ENCODE measurements around the gene PRM1.
"Not testable (repeated sequence)": the region's sequence is repeated elsewhere in the genome, so short reads cannot be mapped to it uniquely, and the experiment has no call there.

Gene PRM1

GRCh38 chr16:11313493-11314308, 32.6 kb upstream of the PRM1 start:
- no peak for DNase-seq

- peak; percentile 30 for DNase-seq
These were observed 31.8 kb upstream of the PRM1 start for GRCh38 chr16:11312718-11313492.

- peak; percentile 69 for DNase-seq
These were observed 29.9 kb upstream of the PRM1 start for GRCh38 chr16:11310997-11311561.

GRCh38 chr16:11310634-11310977, 29.5 kb upstream of the PRM1 start:
- no peak for DNase-seq

- DNase-seq: no peak
These were observed 28.9 kb upstream of the PRM1 start for GRCh38 chr16:11309895-11310633.

- peak; percentile 18 for DNase-seq
These were observed 27.6 kb upstream of the PRM1 start for GRCh38 chr16:11308493-11309283.

- DNase-seq: no peak
These were observed 26.7 kb upstream of the PRM1 start for GRCh38 chr16:11307639-11308492.

GRCh38 chr16:11306997-11307638, 26.0 kb upstream of the PRM1 start:
- peak; percentile 24 for DNase-seq

- DNase-seq: no peak
These were observed 25.3 kb upstream of the PRM1 start for GRCh38 chr16:11306381-11306780.

- DNase-seq: peak; percentile 58
These were observed 22.4 kb upstream of the PRM1 start for GRCh38 chr16:11303405-11304138.

GRCh38 chr16:11302977-11303376, 21.8 kb upstream of the PRM1 start:
- no peak for DNase-seq

- no peak for DNase-seq
These were observed 20.7 kb upstream of the PRM1 start for GRCh38 chr16:11301645-11302501.

- DNase-seq: no peak
These were observed 19.4 kb upstream of the PRM1 start for GRCh38 chr16:11300560-11300892.

GRCh38 chr16:11299865-11300559, 18.9 kb upstream of the PRM1 start:
- no peak for DNase-seq

GRCh38 chr16:11298950-11299547, 17.9 kb upstream of the PRM1 start:
- not testable (repeated sequence) for DNase-seq

GRCh38 chr16:11298143-11298900, 17.2 kb upstream of the PRM1 start:
- no peak for DNase-seq

GRCh38 chr16:11297492-11298142, 16.5 kb upstream of the PRM1 start:
- DNase-seq: peak; percentile 96
